Upper lobe of left lung (tissue), 4 donors: Measurements from ENCODE around the gene CCDC106.

Experiments used
- CTCF ChIP-seq, 6 experiments: fragments of 450-650 bp in 4 of 6; fragments of 200-600 bp in 2 of 6; sonication (generic) in 2 of 6; IDR thresholded peaks; one replicate each; pipeline ENCODE4 v1.5.1; 2016 to 2019; ENCODE audit warnings: antibody characterized with exemption in 6 of 6
- POLR2AphosphoS5 ChIP-seq, 2 donors: sonication (generic); formaldehyde crosslinking; IDR thresholded peaks; one replicate each; pipeline ENCODE4 v1.5.1; 2017; ENCODE audit warnings: antibody characterized with exemption in 2 of 2

GRCh38 chr19:55669418-55670279 lies 21.6 kb downstream of the CCDC106 start:
- no peak for TF ChIP-seq POLR2AphosphoS5 (IDR thresholded peaks at IDR 0.05)
- no peak for TF ChIP-seq CTCF (IDR thresholded peaks at IDR 0.05)
